K562 (cell line): Measurements from ENCODE around the gene AVPI1.

Experiments
- CREB1 ChIP-seq, 2 experiments: sonication (generic) in 1 of 2; formaldehyde crosslinking in 1 of 2; IDR thresholded peaks; 2 replicates each; pipeline versions ENCODE4 v1.6.1 to v1.8.0; 2012 to 2022; ENCODE audit warnings: inconsistent platforms in 1 of 2, mild to moderate bottlenecking in 1 of 2, missing genetic modification reagents in 1 of 2, moderate library complexity in 1 of 2
- DNMT1 ChIP-seq: fragments of 450-650 bp; IDR thresholded peaks from 2 replicates; pipeline ENCODE4 v1.6.1; 2016; ENCODE audit warnings: antibody characterized with exemption, mild to moderate bottlenecking
- EP300 ChIP-seq: IDR thresholded peaks from 2 replicates; pipeline ENCODE4 v1.6.1; 2012; ENCODE audit warnings: low read length, improper control_type of control experiment
- GTF2F1 ChIP-seq: IDR thresholded peaks from 2 replicates; pipeline ENCODE4 v1.6.1; 2011; ENCODE audit warnings: low read depth, low read length, improper control_type of control experiment
- JUND ChIP-seq, 2 experiments: IDR thresholded peaks; 2 replicates in 1 of 2; 3 replicates in 1 of 2; pipeline ENCODE4 v1.6.1; 2011; ENCODE audit warnings: borderline replicate concordance in 2 of 2, low read depth in 2 of 2, low read length in 2 of 2, improper control_type of control experiment in 1 of 2, missing biosample characterization in 1 of 2, missing genetic modification characterization in 1 of 2, missing genetic modification reagents in 1 of 2
- PML ChIP-seq: IDR thresholded peaks from 2 replicates; pipeline ENCODE4 v1.6.1; 2012; ENCODE audit warnings: low read length, inconsistent platforms
- SMAD4 ChIP-seq: fragments of 250-450 bp; sonication (Bioruptor Pico); conservative IDR thresholded peaks from 2 replicates; pipeline ENCODE4 v1.8.0; 2021; ENCODE audit warnings: inconsistent platforms, mild to moderate bottlenecking, moderate library complexity
- SREBF1 ChIP-seq: fragments of 150-350 bp; IDR thresholded peaks from 2 replicates; pipeline ENCODE4 v1.6.1; 2014; ENCODE audit warnings: antibody characterized with exemption, low read depth, low read length, borderline replicate concordance
- THAP12 ChIP-seq: fragments of 250-450 bp; sonication (Bioruptor Pico); IDR thresholded peaks from 2 replicates; pipeline ENCODE4 v1.9.0; 2021; ENCODE audit warnings: mild to moderate bottlenecking, inconsistent platforms
- XRCC5 ChIP-seq: fragments of 200-400 bp; formaldehyde crosslinking; IDR thresholded peaks from 2 replicates; pipeline ENCODE4 v1.6.1; 2017; ENCODE audit warnings: low read depth, mild to moderate bottlenecking, low read length
- ZNF165 ChIP-seq: fragments of 250-450 bp; sonication (Bioruptor Pico); IDR thresholded peaks from 2 replicates; pipeline ENCODE4 v1.4.0; 2020; ENCODE audit warnings: borderline replicate concordance
- TF ChIP-seq, protein P1 (sequence below), 3 experiments: IDR thresholded peaks in 2 of 3; conservative IDR thresholded peaks in 1 of 3; 2 replicates each; pipeline ENCODE4 v1.5.1; 2011 to 2012; ENCODE audit warnings: low read length in 3 of 3, mild to moderate bottlenecking in 3 of 3, control low read depth in 2 of 3, improper control_type of control experiment in 1 of 3, inconsistent platforms in 1 of 3, low read depth in 1 of 3, mixed read lengths in 1 of 3, moderate library complexity in 1 of 3; ENCODE audit not compliant: insufficient read depth in 2 of 3
- TF ChIP-seq, protein P2 (sequence below): sonication (generic); formaldehyde crosslinking; IDR thresholded peaks from 2 replicates; pipeline ENCODE4 v1.5.0; 2020; ENCODE audit warnings: missing genetic modification reagents
- TF ChIP-seq, protein P3 (sequence below): sonication (generic); formaldehyde crosslinking; IDR thresholded peaks from 2 replicates; pipeline ENCODE4 v1.8.0; 2022; ENCODE audit warnings: mild to moderate bottlenecking, missing genetic modification reagents

- TF ChIP-seq SMAD4 (no peak), XRCC5 (no peak), SREBF1 (no peak), DNMT1 (no peak), ZNF165 (no peak), GTF2F1 (no peak), CREB1 (IDR thresholded peaks at IDR 0.05) (no peak), CREB1 (CRISPR knock-in tag; IDR thresholded peaks at IDR 0.05) (no peak), EP300 (no peak), THAP12 (CRISPR knock-in tag) (no peak), PML (no peak), JUND (IDR thresholded peaks at IDR 0.05; ENCODE audit: borderline replicate concordance, low read depth, low read length) (no peak), JUND (tag; IDR thresholded peaks at IDR 0.05; ENCODE audit: borderline replicate concordance, low read depth, low read length) (no peak)
- TF ChIP-seq, protein P1, sequence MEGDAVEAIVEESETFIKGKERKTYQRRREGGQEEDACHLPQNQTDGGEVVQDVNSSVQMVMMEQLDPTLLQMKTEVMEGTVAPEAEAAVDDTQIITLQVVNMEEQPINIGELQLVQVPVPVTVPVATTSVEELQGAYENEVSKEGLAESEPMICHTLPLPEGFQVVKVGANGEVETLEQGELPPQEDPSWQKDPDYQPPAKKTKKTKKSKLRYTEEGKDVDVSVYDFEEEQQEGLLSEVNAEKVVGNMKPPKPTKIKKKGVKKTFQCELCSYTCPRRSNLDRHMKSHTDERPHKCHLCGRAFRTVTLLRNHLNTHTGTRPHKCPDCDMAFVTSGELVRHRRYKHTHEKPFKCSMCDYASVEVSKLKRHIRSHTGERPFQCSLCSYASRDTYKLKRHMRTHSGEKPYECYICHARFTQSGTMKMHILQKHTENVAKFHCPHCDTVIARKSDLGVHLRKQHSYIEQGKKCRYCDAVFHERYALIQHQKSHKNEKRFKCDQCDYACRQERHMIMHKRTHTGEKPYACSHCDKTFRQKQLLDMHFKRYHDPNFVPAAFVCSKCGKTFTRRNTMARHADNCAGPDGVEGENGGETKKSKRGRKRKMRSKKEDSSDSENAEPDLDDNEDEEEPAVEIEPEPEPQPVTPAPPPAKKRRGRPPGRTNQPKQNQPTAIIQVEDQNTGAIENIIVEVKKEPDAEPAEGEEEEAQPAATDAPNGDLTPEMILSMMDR (IDR thresholded peaks at IDR 0.05 in 2 of 3, conservative IDR thresholded peaks at IDR 0.05 in 1 of 3; ENCODE audit: insufficient read depth in 2 of 3, low read depth in 1 of 3, low read length in 3 of 3) = no peak
- TF ChIP-seq, protein P2, sequence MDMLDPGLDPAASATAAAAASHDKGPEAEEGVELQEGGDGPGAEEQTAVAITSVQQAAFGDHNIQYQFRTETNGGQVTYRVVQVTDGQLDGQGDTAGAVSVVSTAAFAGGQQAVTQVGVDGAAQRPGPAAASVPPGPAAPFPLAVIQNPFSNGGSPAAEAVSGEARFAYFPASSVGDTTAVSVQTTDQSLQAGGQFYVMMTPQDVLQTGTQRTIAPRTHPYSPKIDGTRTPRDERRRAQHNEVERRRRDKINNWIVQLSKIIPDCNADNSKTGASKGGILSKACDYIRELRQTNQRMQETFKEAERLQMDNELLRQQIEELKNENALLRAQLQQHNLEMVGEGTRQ = no peak
- TF ChIP-seq, protein P3, sequence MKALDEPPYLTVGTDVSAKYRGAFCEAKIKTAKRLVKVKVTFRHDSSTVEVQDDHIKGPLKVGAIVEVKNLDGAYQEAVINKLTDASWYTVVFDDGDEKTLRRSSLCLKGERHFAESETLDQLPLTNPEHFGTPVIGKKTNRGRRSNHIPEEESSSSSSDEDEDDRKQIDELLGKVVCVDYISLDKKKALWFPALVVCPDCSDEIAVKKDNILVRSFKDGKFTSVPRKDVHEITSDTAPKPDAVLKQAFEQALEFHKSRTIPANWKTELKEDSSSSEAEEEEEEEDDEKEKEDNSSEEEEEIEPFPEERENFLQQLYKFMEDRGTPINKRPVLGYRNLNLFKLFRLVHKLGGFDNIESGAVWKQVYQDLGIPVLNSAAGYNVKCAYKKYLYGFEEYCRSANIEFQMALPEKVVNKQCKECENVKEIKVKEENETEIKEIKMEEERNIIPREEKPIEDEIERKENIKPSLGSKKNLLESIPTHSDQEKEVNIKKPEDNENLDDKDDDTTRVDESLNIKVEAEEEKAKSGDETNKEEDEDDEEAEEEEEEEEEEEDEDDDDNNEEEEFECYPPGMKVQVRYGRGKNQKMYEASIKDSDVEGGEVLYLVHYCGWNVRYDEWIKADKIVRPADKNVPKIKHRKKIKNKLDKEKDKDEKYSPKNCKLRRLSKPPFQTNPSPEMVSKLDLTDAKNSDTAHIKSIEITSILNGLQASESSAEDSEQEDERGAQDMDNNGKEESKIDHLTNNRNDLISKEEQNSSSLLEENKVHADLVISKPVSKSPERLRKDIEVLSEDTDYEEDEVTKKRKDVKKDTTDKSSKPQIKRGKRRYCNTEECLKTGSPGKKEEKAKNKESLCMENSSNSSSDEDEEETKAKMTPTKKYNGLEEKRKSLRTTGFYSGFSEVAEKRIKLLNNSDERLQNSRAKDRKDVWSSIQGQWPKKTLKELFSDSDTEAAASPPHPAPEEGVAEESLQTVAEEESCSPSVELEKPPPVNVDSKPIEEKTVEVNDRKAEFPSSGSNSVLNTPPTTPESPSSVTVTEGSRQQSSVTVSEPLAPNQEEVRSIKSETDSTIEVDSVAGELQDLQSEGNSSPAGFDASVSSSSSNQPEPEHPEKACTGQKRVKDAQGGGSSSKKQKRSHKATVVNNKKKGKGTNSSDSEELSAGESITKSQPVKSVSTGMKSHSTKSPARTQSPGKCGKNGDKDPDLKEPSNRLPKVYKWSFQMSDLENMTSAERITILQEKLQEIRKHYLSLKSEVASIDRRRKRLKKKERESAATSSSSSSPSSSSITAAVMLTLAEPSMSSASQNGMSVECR (CRISPR knock-in tag) = no peak
Measured at GRCh38 chr10:97724341-97724941, 37.4 kb upstream of the AVPI1 start.
